Measurements from ENCODE around the gene ZNF354B. TPM values are rescaled to one million over a fixed set of nuclear protein-coding genes. Genes with fewer than 3 reads are reported as not detected.

Gene ZNF354B
- total and polyA plus RNA-seq, 2 of the 8 experiments (the other 6 are each of a cell fraction or from before 2014, with no cell fraction given): 5.0 to 10.8 TPM

DNA sequence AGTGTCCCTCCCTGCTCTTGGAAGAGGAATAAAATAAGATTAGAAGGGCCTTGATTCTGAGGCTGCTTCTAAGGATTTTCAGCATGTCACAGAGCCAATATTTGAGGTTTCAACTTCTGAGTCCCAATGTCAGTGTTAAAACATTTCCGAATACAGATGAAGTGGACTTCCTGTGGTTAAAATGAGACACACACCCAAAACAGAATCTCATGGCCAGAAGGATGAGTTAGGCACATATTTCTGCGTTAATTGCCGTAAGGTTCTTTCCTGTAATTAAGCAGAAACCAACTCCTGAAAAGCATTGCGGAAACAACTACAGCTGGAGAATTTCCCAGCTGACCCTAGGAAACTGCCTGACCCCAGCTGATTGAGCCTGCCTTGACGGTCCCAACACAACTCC lies 10.4 kb upstream of the ZNF354B start (continued):
- TF ChIP-seq NANOG (IDR thresholded peaks at IDR 0.05; ENCODE audit: insufficient read depth, low read depth, low read length, poor library complexity, severe bottlenecking) (no peak), SIN3A (conservative IDR thresholded peaks at IDR 0.05 in 1 of 2, IDR thresholded peaks at IDR 0.05 in 1 of 2; ENCODE audit: low read depth in 1 of 2, low read length in 2 of 2) (no peak), NRF1 (IDR thresholded peaks at IDR 0.05; ENCODE audit: low read depth, low read length) (no peak), JUND (IDR thresholded peaks at IDR 0.05; ENCODE audit: low read length) (no peak)

Data from H1 (cell line).